DMS153 treated with DMSO at 0.1 percent for 48 hours (cell line): Measurements from ENCODE around the gene NPEPPS.

ENCODE experiments used
- DNase-seq: peaks from one replicate; lab custom pipeline; 2025; ENCODE audit not compliant: unreplicated experiment; lab: John Stamatoyannopoulos, UW

Gene NPEPPS

DNA sequence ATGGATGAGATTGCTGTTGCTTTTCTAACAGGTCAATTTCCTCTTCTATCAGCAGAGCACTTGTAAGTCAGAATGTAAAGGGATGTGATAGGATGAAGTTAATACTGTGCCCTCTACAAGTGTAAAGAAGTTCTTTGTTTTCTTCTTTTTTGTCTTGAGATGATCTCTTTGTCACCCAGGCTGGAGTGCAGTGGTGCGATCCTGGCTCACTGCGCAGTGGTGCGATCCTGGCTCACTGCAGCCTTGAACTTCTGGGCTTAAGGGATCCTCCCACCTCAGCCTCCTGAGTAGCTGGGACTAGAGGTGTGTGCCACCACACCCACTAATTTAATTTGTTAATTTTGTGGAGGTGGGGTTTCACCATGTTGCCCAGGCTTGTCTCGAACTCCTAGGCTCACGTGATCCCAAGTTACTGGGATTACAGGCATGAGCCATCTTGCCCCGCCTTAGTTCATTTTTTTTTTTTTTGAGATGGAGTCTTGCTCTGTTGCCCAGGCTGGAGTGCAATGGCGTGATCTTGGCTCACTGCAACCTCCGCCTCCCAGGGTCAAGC, 97.2 kb downstream of the NPEPPS start:
- no peak for DNase-seq

DNA sequence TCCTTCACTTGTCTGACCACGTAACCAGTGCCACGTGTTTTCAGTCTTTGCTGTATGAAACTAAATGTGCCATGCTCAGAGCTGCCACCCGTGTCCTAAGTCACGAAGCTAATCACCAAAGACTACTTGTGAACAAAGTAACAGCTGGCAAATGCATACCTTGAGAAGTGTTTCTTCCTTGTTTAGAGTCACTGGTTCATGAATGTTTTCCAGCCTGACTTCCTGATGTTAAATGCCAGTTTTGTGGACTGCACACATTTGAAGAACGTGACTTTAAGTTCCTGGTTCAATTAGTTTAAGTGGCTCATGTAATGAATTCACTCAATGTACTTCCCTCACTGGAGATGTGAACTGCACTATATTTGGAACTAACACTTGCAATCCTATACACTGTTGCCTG, 98.9 kb downstream of the NPEPPS start:
- DNase-seq = no peak

DNA sequence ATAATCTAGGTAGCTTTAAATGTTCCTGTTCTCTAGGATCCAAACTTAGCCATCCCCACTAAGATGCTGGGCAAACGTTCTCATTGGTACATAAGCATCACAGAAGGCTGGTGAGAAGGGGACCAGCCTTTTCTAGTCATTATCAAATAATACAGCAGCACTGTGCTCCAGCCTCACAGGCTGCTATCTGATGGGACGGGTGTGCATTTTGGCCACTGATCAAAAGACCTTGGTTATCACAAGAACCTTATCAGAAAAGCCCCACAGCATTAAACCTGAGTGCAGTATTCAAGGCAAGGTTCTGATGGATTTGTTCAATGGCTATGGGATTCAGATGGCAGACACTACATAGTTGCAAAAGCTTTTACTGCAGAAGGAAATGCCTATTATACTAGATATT, 99.7 kb downstream of the NPEPPS start:
- no peak for DNase-seq

DNA sequence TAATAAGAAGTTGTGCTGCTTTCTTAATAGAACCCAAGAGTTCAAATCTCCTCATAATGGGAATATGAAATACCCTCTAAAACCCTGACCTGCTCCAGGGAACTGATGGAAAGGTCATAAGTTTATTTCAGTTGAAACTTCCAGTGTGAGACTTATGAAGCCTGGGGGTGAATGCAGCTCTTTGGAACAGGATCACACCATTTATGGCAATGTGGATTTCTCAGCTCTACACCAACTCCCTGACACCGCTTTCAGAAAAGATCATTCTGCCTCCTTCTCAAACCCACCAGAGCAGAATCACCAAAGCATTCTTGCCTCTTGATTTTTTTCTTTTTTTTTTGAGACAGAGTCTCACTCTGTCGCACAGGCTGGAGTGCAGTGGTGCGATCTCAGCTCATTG, 102.1 kb downstream of the NPEPPS start:
- no peak for DNase-seq

DNA sequence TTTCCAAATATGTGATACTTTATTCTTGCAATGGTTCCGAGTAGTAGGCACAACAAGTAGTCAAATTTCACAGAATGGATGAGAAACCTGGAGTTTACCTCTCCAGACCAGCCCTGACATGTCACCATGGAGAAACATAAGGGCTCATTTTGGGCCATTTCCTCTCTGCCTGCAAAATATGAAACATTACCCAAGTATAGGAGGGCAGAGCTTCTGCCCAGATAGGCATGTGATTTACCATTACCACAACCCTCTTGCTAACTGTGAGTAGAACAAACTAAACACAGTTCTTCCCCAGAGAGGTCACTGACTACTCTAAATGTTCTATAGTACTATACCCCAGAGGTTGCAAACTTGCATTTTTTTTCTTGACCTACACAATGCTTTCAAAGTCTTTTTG, 103.1 kb downstream of the NPEPPS start:
- no peak for DNase-seq

DNA sequence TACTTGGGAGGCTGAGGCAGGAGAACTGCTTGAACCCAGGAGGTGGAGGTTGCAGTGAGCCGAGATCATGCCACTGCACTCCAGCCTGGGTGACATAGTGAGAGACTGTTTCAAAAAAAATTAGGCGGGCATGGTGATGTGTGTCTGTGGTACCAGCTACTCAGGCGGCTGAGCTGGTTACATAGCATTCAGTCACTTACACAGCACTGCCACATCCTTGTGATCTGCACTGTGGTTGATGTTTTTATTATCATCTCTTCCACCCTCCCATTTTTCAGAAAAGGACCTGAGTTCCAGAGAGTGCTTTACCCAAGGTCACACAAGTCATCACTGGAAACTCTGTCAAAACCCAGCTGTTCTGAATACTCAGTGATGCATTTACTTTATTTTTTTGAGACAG, 104.0 kb downstream of the NPEPPS start:
- DNase-seq = no peak

DNA sequence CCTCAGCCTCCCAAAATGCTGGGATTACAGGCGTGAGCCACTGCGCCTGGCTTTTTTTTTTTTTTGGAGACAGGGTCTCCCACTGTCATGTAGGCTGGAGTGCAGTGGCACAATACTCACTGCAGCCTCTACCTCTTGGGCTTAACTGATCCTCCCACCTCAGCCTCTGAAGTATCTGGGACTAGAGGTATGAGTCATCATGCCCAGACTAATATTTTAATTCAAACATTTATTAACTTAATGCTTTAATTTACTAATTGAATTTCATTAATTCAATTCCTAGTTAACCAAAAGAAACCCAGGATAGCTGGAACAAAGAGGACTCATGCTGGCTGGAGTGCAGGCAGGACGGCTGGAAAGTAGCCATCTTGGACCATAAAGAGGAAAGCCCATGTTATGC, 104.8 kb downstream of the NPEPPS start:
- DNase-seq = no peak

DNA sequence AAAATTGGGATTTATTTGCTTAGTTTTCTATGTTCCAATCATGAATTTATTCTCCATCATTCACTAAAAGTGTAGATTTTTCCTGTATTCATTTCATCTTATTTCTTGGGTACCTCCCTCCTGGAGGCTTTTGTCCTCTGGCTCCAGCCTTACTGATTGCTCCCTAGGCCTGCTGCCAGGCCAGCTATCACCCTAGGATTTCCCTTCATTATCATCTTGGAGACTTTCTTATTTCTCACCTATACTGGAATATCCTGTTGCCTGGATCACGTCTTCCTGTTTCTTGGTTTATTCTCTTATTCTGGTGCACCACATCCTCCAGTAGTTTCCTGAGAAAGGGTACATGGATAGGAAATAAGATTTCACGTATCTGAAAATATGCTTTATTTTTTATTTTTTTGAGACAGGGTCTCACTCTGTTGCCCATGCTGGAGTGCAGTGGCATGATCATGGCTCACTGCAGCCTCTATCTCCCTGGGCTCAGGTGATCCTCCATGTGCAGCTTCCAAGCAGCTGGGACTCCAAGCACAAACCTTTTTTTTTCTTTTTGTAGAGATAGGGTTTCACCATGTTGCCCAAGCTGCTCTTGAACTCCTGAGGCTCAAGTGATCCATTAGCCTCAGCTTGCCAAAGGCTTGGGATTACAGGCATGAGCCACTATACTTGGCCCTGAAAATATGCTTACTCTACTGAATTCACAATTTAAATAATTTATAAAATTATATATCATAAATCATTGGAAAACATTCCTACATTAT, 105.5 kb downstream of the NPEPPS start:
- no peak for DNase-seq

DNA sequence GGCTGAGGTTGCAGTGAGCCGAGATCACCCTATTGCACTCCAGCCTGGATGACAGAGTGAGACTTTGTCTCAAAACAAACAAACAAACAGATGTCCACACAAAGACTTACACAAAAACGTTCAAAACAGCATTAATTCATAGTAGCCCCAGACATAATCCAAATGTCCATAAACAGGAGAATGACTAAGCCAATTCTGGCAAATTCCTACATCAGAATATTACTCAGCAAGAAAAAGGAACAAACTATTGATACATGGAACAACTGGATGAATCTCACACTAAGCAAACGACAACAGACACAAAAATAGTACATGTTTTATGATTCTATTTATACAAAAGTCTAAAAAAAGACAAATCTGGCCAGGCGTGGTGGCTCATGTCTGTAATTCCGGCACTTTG, 108.0 kb downstream of the NPEPPS start:
- DNase-seq = no peak

DNA sequence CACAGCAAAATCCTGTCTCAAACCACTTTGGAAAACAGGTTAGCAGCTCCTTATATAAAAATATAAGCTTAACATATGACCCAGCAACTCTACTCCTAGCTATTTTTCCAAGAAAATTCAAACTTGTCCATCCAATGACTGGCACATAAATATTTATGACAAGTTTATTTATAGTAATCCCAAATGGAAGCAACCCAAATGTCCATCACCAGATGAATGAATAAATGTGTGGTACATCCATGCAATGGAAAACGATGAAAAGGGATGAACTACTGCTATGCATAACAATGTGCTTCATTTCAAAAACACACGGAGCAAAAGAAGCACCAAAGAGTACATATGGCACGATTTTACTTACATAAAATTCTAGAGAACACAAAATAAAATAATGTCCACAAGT, 109.2 kb downstream of the NPEPPS start:
- no peak for DNase-seq

DNA sequence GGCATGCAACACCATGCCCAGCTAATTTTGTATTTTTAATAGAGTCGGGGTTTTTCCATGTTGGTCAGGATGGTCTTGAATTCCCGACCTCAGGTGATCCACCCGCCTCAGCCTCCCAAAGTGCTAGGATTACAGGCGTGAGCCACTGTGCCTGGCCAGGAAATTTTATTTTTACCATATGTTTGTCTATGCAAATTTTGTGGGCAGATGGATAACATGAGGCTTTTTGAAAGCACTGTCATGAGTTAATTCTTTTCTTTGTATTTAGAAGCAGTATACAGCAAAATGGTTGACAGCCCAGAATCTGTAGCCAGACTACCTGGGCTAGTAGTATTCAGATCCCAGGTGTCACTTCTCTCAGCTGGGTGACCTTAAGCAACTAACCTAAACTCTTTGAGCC, 110.3 kb downstream of the NPEPPS start:
- no peak for DNase-seq

DNA sequence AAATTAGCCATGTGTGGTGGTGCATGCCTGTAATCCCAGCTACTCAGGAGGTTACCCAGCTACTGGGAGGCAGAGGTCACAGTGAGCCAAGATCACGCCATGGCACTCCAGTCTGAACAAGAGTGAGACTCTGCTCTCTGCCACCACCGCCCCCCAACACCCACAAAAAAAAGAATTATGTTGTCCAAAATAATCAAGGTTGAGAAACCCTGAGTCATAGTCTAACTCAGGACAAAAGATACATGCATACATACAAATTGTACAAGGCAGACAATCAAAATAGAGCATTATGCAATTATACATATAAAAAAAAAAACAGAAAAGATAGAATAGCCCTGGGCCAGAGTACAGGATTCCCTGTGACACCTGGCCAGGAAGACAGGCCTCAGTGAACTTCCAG, 112.2 kb downstream of the NPEPPS start:
- DNase-seq = no peak

DNA sequence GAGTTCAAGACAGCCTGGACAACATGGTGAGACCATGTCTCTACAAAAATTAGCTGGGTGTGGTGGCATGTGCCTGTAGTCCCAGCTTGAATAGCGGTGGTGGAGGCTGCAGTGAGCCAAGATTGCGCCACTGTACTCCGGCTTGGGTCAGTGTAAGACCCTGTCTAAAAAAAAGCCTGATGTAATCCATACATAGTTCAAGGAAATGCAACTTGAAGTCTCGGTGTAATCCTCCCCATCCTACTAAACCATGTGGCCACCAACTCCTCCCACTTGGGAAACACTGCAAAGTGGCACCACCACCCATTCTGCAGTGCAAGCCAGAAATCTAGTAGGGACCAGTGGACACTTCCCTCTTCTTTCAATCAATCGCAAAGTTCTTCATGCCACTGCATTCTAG, 113.4 kb downstream of the NPEPPS start:
- DNase-seq = no peak

DNA sequence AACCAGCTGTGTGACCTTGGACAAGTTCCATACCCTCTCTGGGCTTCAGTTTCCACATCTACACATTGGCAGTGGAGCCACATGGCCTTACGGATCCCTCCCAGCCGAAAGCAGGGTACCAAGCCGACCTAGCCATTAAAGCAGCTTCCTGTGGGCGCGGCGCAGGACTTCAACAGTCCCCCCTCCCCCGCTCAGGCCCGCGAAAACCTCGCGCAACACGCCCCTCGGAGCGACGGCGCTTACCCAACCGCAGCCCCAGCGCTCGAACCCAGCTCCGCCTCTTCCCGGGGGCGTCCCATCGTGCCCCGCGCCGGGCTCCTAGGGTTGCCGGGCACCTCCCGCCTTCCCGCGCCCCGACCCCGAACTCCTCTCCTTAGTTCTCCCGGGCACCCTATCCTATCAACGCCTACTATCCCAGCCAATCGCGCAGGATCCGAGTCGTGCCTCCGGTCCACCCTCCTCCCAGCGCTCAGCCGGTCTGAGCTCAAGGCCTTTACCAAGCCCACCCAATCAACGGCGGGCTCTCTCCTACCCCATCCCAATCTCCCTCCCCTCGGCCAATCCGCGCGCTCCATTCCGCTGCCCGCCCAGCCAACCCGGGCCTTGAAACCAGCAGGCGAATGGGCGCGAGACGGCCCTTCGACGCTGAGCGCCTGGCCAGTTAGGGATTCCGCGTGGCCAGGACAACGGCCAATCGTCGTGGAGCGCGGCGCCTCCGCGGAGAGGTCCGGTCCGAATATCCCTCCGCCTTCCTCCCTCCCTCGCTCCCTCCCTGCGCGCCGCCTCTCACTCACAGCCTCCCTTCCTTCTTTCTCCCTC, 118.5 kb downstream of the NPEPPS start, which contains the start of gene KPNB1:
TSS of gene KPNB1 (plus strand) at position 767 of the 819 bp plus-strand sequence. CDS start 326 bp downstream, outside the sequence.
- peak; percentile 99 for DNase-seq

DNA sequence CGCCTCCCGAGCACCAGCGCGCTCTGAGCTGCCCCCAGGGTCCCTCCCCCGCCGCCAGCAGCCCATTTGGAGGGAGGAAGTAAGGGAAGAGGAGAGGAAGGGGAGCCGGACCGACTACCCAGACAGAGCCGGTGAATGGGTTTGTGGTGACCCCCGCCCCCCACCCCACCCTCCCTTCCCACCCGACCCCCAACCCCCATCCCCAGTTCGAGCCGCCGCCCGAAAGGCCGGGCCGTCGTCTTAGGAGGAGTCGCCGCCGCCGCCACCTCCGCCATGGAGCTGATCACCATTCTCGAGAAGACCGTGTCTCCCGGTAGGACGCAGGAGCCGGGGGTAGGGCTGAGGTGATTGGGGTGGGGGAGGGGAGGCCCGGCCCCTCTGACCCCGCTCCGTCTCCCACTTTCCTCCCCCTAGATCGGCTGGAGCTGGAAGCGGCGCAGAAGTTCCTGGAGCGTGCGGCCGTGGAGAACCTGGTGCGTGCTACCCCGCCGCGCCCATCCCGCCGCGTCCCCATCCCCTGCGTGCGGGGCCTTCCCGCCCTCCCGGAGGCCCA, 119.1 kb downstream of the NPEPPS start:
- no peak for DNase-seq

DNA sequence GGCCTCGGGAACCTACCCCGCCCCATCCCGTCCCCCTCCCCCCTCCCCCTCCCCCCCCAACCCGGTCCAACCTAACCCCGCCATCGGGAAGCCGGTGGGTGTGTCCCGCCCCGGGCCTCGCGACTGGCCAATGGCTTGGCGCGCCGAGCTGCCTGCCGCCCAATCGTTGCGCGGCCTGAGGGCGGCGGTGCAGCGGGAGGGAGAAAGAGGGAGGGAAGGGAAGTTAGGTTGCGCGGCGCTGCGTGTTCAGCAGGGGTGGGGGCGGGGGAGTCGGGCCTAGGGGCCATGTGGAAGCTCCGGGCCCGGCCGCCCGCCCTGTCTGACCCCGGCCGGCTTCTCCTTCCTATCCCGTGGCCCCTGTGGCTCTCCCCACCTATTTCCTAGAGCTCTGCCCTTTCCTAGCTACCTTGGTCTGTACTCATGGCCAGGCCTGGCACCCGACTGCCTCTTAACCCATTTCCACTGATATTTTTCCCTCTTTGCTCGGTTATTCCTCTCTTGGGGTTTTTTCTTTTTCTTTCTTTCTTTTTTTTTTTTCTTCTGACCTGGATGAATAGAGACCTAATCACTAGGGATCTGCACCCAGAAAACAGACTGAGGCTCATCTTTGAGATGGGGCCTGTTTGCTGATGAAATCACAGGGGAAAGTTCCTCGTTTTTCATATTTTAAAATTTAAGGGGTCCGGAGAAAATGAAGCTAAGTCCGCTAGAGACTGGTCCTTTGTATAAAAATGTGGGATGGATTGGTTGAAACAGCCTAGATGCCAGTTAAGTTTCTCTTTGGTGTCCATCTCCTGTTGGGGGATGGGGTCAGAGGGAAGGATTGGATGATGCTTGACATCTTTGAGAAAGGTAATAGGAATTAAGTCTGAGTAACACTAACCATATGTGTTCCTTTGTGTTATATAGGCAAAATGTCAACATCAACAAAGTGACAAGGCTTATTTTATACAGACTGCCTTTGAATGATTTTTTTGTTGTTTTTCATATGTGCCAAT, 119.9 kb downstream of the NPEPPS start:
- peak; percentile 88 for DNase-seq

DNA sequence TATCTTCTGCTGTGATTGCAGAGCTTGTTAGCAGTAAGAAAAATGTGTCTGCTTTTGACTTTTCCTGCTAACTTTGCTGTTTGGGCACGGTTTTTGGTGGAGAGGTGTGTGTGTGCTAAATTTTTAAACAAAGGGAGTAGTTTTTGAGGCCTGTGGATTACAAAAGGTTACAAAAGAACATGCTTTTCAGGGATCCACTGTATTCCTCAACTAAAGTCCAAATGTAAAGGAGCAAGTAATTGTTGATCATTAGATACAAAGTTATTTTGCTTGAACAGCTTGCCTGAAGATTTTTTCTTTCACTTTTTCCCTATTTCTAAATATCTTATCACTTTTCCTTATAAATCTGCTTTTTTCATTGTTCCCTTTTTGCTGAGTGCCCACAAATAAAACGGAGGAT, 120.8 kb downstream of the NPEPPS start:
- DNase-seq = no peak

DNA sequence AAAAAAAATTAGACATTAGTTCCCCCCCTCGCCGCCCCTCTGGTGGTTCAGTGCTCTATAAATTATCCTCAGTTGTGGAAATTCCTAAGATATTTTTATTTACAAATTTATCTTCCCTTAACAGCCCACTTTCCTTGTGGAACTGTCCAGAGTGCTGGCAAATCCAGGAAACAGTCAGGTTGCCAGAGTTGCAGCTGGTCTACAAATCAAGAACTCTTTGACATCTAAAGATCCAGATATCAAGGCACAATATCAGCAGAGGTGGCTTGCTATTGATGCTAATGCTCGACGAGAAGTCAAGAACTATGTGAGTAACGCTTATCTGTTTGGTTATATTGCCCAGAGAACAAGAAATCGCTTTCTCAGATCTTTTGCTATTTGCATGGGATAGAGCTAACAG, 121.7 kb downstream of the NPEPPS start:
- no peak for DNase-seq

DNA sequence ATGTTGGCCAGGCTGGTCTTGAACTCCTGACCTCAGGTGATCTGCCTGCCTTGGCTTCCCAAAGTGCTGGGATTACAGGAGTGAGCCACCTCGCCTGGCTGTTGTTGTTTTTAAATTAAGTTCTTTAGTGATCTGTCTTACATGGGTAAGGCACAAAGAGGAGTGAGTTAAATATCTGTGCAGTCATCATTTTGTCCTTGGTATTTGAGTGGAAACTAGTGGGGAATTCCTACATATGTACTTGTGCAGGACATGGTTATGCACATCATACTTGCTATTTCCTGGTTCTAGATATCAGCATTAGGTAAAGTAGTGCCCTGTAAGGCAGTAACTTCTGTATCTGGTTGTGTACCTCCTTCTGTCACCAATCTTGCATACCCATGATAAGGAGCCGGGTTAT, 122.5 kb downstream of the NPEPPS start:
- DNase-seq = no peak

DNA sequence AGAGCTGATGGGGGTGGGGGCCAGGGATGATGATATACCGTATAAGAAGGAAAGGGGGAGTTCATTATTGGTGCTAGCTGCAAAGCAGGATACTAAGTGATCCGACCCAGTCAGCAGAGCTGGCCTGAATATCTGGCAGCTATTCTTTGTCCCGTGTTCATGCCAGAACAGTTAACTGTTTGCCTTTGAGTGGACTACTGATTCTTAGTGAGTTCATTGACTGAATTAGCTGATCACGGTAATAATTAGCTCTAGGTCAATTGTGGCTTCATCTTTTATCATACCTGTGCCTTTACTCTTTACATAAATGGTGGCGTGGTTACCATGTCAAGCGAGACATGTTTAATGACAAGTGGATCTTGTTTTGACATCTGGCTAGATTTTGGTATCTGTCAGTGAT, 124.1 kb downstream of the NPEPPS start:
- no peak for DNase-seq

DNA sequence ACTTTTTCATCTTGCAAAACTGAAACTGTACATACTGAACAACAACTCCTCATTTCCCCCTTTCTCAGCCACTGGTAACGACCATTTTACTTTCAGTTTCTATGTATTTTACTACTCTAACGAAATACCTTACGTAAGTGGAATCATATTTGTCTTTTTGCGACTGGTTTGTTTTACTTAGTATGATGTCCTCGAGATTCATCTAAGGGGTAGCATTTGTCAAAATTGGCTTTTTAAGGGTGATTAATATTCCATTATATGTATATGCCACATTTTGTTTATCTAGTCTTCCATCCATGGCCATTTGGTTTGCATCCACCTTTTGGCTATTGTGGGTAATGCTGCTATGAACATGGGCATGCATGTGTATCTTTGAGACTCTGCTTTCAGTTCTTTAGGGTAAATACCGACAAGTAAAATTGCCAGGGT, 129.2 kb downstream of the NPEPPS start:
- no peak for DNase-seq
